ENCODE measurements around the gene DUSP22. TPM values are rescaled to one million over a fixed set of nuclear protein-coding genes. Genes with fewer than 3 reads are reported as not detected.

The DUSP22 gene
- total RNA-seq, 3 donors from 2014 or later = 27.5 to 80.6 (median 29.1) TPM

DNA sequence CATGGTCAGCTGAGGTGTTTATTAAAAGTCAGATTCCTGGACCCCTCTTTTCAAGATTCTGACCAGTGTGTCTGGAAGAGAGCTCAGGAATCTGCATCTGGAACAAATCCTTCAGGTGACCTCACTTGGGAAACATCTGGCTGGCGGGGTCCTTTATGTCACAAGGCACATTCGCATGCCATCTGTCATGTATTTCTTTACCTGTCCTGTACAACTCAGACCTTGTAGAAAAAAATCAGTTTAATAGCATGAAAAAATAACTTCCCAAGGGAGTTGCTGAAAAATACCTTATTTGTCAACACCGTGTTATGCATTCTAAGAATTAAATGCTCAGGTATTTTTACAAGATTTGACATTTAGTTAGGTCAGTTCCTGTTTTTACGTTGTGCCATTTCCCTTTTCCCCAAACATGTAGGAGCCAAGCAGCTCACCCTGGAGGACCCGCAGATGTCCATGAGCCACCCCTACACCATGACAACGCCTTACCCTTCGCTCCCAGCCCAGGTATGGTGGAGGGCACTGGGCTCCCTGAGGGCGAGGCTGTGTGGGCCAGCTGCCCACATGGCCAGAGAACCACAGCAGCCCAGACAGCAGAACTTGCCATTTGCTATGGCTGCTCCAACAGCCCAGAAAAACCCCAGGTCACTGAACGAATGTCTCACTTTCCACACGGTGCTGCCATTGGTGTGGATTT is 103.3 kb downstream of the DUSP22 start:
- TF ChIP-seq, protein P1, sequence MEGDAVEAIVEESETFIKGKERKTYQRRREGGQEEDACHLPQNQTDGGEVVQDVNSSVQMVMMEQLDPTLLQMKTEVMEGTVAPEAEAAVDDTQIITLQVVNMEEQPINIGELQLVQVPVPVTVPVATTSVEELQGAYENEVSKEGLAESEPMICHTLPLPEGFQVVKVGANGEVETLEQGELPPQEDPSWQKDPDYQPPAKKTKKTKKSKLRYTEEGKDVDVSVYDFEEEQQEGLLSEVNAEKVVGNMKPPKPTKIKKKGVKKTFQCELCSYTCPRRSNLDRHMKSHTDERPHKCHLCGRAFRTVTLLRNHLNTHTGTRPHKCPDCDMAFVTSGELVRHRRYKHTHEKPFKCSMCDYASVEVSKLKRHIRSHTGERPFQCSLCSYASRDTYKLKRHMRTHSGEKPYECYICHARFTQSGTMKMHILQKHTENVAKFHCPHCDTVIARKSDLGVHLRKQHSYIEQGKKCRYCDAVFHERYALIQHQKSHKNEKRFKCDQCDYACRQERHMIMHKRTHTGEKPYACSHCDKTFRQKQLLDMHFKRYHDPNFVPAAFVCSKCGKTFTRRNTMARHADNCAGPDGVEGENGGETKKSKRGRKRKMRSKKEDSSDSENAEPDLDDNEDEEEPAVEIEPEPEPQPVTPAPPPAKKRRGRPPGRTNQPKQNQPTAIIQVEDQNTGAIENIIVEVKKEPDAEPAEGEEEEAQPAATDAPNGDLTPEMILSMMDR (IDR thresholded peaks at IDR 0.05) = no peak
- peaks cover 12% of the 10 kb centered on the region for H3K4me1 ChIP-seq (ENCODE audit: low read depth)
- ATAC-seq = no peak
- H3K9me3 ChIP-seq = no peaks in the 10 kb centered on the region
- DNase-seq = no peak
- no peak overlapping the region for H3K4me3 ChIP-seq
- intact Hi-C loops (cut with DNase I, micrococcal nuclease) = no loop called here
- H3K36me3 ChIP-seq (ENCODE audit: low read depth) = no peaks in the 10 kb centered on the region

GRCh38 chr6:396126-396520 is 103.8 kb downstream of the DUSP22 start:
- H3K4me1 ChIP-seq (ENCODE audit: low read depth) = peaks cover 10% of the 10 kb centered on the region
- intact Hi-C loops (cut with DNase I, micrococcal nuclease) = no loop called here
- no peak for DNase-seq
- no peaks in the 10 kb centered on the region for H3K9me3 ChIP-seq
- H3K4me3 ChIP-seq = no peak overlapping the region
- ATAC-seq = no peak
- TF ChIP-seq, protein P1 (IDR thresholded peaks at IDR 0.05) = no peak
- no peaks in the 10 kb centered on the region for H3K36me3 ChIP-seq (ENCODE audit: low read depth)

- Histone ChIP-seq H3K36me3 (ENCODE audit: low read depth) (no peaks in the 10 kb centered on the region), H3K4me1 (ENCODE audit: low read depth) (peaks cover 7% of the 10 kb centered on the region), H3K4me3 (no peak overlapping the region), H3K9me3 (no peaks in the 10 kb centered on the region)
- intact Hi-C loops (cut with DNase I, micrococcal nuclease) = no loop called here
- TF ChIP-seq, protein P1 (IDR thresholded peaks at IDR 0.05) = no peak
- ATAC-seq (no peak), DNase-seq (no peak)
These were observed 104.8 kb downstream of the DUSP22 start for GRCh38 chr6:397056-397455.

DNA sequence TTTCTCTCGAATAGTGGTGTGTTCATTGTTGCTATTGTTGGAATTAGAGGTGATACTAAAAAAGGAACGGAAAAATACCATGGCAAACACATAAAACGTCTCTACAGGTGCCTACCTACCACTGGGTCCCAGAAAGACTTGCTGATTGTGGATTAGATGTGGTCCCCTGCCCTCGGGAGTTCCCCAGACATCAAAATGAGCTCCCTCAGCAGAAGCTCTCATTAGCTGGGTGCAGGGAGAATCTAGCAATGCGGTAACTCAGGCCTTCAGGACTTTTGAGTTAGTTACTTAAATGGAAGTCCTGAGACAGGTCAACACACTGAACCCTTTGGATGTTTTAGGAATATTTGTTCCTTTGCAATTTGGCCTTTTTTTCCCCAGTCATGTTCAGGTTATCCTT is 105.3 kb downstream of the DUSP22 start:
- TF ChIP-seq, protein P1 (IDR thresholded peaks at IDR 0.05) = no peak
- intact Hi-C loops (cut with DNase I, micrococcal nuclease) = no loop called here

GRCh38 chr6:398065-398464 is 105.8 kb downstream of the DUSP22 start:
- Histone ChIP-seq H3K4me1 (ENCODE audit: low read depth) (peaks cover 1% of the 10 kb centered on the region), H3K36me3 (ENCODE audit: low read depth) (no peaks in the 10 kb centered on the region), H3K9me3 (no peaks in the 10 kb centered on the region), H3K4me3 (no peak overlapping the region)
- DNase-seq = no peak
- intact Hi-C loops (cut with DNase I, micrococcal nuclease) = no loop called here
- ATAC-seq = no peak
- TF ChIP-seq, protein P1 (IDR thresholded peaks at IDR 0.05) = no peak

More for the DNA sequence above, 105.3 kb downstream of the DUSP22 start:
- Histone ChIP-seq H3K4me3 (no peak overlapping the region), H3K36me3 (ENCODE audit: low read depth) (no peaks in the 10 kb centered on the region), H3K4me1 (ENCODE audit: low read depth) (peaks cover 5% of the 10 kb centered on the region), H3K9me3 (no peaks in the 10 kb centered on the region)
- no peak for ATAC-seq
- no peak for DNase-seq

All from mucosa of descending colon (tissue), 3 donors.